CD4-positive, alpha-beta T cell (primary cell): ENCODE data around the gene SPACA1. TPM values are rescaled to one million over a fixed set of nuclear protein-coding genes. Genes with fewer than 3 reads are reported as not detected.

Source experiments
- ATAC-seq: fragments of 200-7000 bp; cut with Tn5 transposase; one replicate; pipeline ENCODE4 v1.10.0; 2022; ENCODE audit warnings: mild to moderate bottlenecking; ENCODE audit not compliant: poor library complexity
- CTCF ChIA-PET: fragments of 350-600 bp; sonication (Branson Sonifier 250); formaldehyde crosslinking; loops from one replicate; lab custom pipeline; 2021; ENCODE audit warnings: antibody characterized with exemption, inconsistent platforms; lab: Charles Lee
- POLR2A ChIA-PET: fragments of 350-600 bp; sonication (Branson Sonifier 250); formaldehyde crosslinking; loops from one replicate; lab custom pipeline; 2021; ENCODE audit warnings: antibody characterized with exemption, inconsistent platforms; lab: Charles Lee
- DNase-seq, 14 experiments: peaks; one replicate each; pipeline ENCODE4 v3.0.0-alpha.2; 2013 to 2020; ENCODE audit warnings: mixed read lengths in 2 of 14
- H3K27ac ChIP-seq, 2 donors: one replicate each; pipeline versions ENCODE4 v1.5.1 to v1.7.0; 2013; ENCODE audit warnings: low read length in 2 of 2, low read depth in 1 of 2, mild to moderate bottlenecking in 1 of 2
- H3K27me3 ChIP-seq, 2 experiments: 1 replicate in 1 of 2; 2 replicates in 1 of 2; pipeline versions ENCODE4 v1.6.1 to v1.7.0; 2013; ENCODE audit warnings: low read length in 2 of 2, control low read depth in 1 of 2, mild to moderate bottlenecking in 1 of 2, moderate library complexity in 1 of 2; ENCODE audit not compliant: insufficient read depth in 2 of 2, control insufficient read depth in 1 of 2
- H3K36me3 ChIP-seq: one replicate; pipeline ENCODE4 v1.6.1; 2013; ENCODE audit warnings: low read length, control low read depth; ENCODE audit not compliant: insufficient read depth
- H3K4me1 ChIP-seq: one replicate; pipeline ENCODE4 v1.6.1; 2013; ENCODE audit warnings: low read length, control low read depth; ENCODE audit not compliant: insufficient read depth
- H3K4me3 ChIP-seq: one replicate; pipeline ENCODE4 v1.5.1; 2013; ENCODE audit warnings: mild to moderate bottlenecking, low read length, moderate library complexity
- H3K9me3 ChIP-seq, 2 experiments: 1 replicate in 1 of 2; 2 replicates in 1 of 2; pipeline versions ENCODE4 v1.6.1 to v1.7.0; 2013; ENCODE audit warnings: low read length in 2 of 2, mild to moderate bottlenecking in 2 of 2, control low read depth in 1 of 2, moderate library complexity in 1 of 2; ENCODE audit not compliant: control insufficient read depth in 1 of 2, insufficient read depth in 1 of 2
- H3K27ac Mint-ChIP-seq: one replicate; pipeline ENCODE4 v1.8.0; 2020; ENCODE audit warnings: mixed read lengths
- H3K27me3 Mint-ChIP-seq: one replicate; pipeline ENCODE4 v1.8.0; 2021; ENCODE audit warnings: mixed read lengths
- H3K36me3 Mint-ChIP-seq: one replicate; pipeline ENCODE4 v1.8.0; 2021; ENCODE audit warnings: low read depth, mixed read lengths
- H3K4me1 Mint-ChIP-seq: one replicate; pipeline ENCODE4 v1.8.0; 2021; ENCODE audit warnings: low read depth, mixed read lengths
- H3K4me3 Mint-ChIP-seq: one replicate; pipeline ENCODE4 v1.8.0; 2020; ENCODE audit warnings: mild to moderate bottlenecking, mixed read lengths
- H3K9me3 Mint-ChIP-seq: one replicate; pipeline ENCODE4 v1.8.0; 2020; ENCODE audit warnings: mixed read lengths
- intact Hi-C, 2 experiments: fragments of 100-400 bp; cut with DNase I in 1 of 2; cut with micrococcal nuclease in 1 of 2; formaldehyde crosslinking; loops; one replicate each; pipeline versions ENCODE4 v1.15.1 to v1.9.0; 2023 to 2025; cut with DNase I, micrococcal nuclease
- total RNA-seq, 174 experiments: library from RNA in 2 of 174; stranded (reverse) in 2 of 174; gene quantifications; one replicate each; pipeline ENCODE4 v1.2.3 and lab custom pipeline; 2021 to 2026
- TF ChIP-seq, protein P1 (sequence below): fragments of 200-600 bp; IDR thresholded peaks from one replicate; pipeline ENCODE4 v1.8.0; 2022; ENCODE audit warnings: antibody characterized with exemption, mild to moderate bottlenecking

Gene SPACA1
- total RNA-seq, 2 experiments from 2014 or later, result not detected

- no peaks in the 10 kb centered on the region for H3K4me1 ChIP-seq
- intact Hi-C loops, result no loop called here
- POLR2A ChIA-PET, result no interaction called here
- Mint-ChIP-seq H3K27ac (no peak overlapping the region), H3K36me3 (no peaks in the 10 kb centered on the region), H3K27me3 (peaks cover 35% of the 10 kb centered on the region), H3K4me3 (no peak overlapping the region), H3K4me1 (no peaks in the 10 kb centered on the region), H3K9me3 (no peaks in the 10 kb centered on the region)
- DNase-seq (no peak), ATAC-seq (no peak)
- H3K27ac ChIP-seq, result no peak overlapping the region
- H3K27me3 ChIP-seq, result peaks cover 0 to 5% of the 10 kb centered on the region in 2 experiments
- CTCF ChIA-PET, result interaction anchor here (1.5 kb wide), 1 partner anchor 12 kb away, joined by 4 read pairs; no protein-coding TSS in a partner anchor
- TF ChIP-seq, protein P1, sequence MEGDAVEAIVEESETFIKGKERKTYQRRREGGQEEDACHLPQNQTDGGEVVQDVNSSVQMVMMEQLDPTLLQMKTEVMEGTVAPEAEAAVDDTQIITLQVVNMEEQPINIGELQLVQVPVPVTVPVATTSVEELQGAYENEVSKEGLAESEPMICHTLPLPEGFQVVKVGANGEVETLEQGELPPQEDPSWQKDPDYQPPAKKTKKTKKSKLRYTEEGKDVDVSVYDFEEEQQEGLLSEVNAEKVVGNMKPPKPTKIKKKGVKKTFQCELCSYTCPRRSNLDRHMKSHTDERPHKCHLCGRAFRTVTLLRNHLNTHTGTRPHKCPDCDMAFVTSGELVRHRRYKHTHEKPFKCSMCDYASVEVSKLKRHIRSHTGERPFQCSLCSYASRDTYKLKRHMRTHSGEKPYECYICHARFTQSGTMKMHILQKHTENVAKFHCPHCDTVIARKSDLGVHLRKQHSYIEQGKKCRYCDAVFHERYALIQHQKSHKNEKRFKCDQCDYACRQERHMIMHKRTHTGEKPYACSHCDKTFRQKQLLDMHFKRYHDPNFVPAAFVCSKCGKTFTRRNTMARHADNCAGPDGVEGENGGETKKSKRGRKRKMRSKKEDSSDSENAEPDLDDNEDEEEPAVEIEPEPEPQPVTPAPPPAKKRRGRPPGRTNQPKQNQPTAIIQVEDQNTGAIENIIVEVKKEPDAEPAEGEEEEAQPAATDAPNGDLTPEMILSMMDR, result no peak
- H3K4me3 ChIP-seq, result no peak overlapping the region
- no peaks in the 10 kb centered on the region for H3K9me3 ChIP-seq
- H3K36me3 ChIP-seq, result no peaks in the 10 kb centered on the region
These were observed 42.9 kb upstream of the SPACA1 start for GRCh38 chr6:88004707-88005106.

DNA sequence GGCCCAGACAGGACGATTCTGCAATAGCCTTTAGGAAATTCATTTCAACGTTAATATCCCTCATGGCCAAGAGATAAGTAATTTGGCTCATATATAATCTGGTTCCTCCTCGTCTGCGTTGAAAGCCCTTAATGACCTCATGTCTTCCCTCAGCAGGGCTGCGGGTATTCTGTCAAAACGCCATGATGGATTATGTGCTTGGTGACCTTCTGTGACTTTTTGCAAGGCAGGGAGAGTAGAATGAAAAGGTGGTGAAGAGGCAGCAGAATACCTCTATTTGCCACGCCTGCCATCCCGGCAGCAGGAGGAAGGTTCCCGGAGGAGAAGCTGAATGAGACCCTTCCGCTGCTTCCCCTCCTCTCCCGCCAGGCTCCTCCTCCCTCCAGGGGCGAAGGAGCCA lies 41.1 kb upstream of the SPACA1 start:
- no peak overlapping the region for H3K27ac Mint-ChIP-seq
- H3K36me3 ChIP-seq, result no peaks in the 10 kb centered on the region
- H3K36me3 Mint-ChIP-seq, result no peaks in the 10 kb centered on the region
- intact Hi-C loops, result no loop called here
- ChIA-PET CTCF (no interaction called here), POLR2A (no interaction called here)
- no peak overlapping the region for H3K4me3 Mint-ChIP-seq
- H3K27me3 ChIP-seq, result peaks cover 0 to 2% of the 10 kb centered on the region in 2 experiments
- no peak for DNase-seq
- no peaks in the 10 kb centered on the region for H3K4me1 Mint-ChIP-seq
- ATAC-seq, result no peak
- TF ChIP-seq, protein P1, result no peak
- no peaks in the 10 kb centered on the region for H3K9me3 Mint-ChIP-seq
- peaks cover 23% of the 10 kb centered on the region for H3K27me3 Mint-ChIP-seq
- no peaks in the 10 kb centered on the region for H3K4me1 ChIP-seq
- H3K9me3 ChIP-seq, result no peaks in the 10 kb centered on the region
- H3K27ac ChIP-seq, result no peak overlapping the region
- H3K4me3 ChIP-seq, result no peak overlapping the region

GRCh38 chr6:88008411-88008810 lies 39.2 kb upstream of the SPACA1 start:
- Histone ChIP-seq H3K4me1 (peaks cover 14% of the 10 kb centered on the region), H3K36me3 (no peaks in the 10 kb centered on the region), H3K4me3 (no peak overlapping the region), H3K27ac (no peak overlapping the region), H3K9me3 (no peaks in the 10 kb centered on the region), H3K27me3 (peaks cover 0 to 2% of the 10 kb centered on the region in 2 experiments)
- TF ChIP-seq, protein P1, result no peak
- ATAC-seq, result no peak
- H3K4me1 Mint-ChIP-seq, result peaks cover 17% of the 10 kb centered on the region
- DNase-seq, result no peak
- CTCF ChIA-PET, result no interaction called here
- intact Hi-C loops, result no loop called here
- POLR2A ChIA-PET, result no interaction called here
- H3K27ac Mint-ChIP-seq, result no peak overlapping the region
- peaks cover 12% of the 10 kb centered on the region for H3K27me3 Mint-ChIP-seq
- no peaks in the 10 kb centered on the region for H3K9me3 Mint-ChIP-seq
- no peaks in the 10 kb centered on the region for H3K36me3 Mint-ChIP-seq
- no peak overlapping the region for H3K4me3 Mint-ChIP-seq
